ENCODE data around the gene DGCR8.
A peak's percentile ranks its signal among the peaks of the same experiment; 100 is the strongest.

The DGCR8 gene

GRCh38 chr22:20069331-20070042 lies 10.6 kb upstream of the DGCR8 start:
- no peak for TF ChIP-seq CTCF (IDR thresholded peaks at IDR 0.05; ENCODE audit: low read length, missing control alignments)
- DNase-seq (ENCODE audit: low read depth): no peak
- H3K4me3 ChIP-seq (replicated peaks; ENCODE audit: low read depth, low read length): no peak overlapping the region

- no peak for TF ChIP-seq CTCF (IDR thresholded peaks at IDR 0.05; ENCODE audit: low read length, missing control alignments)
- no peak overlapping the region for H3K4me3 ChIP-seq (replicated peaks; ENCODE audit: low read depth, low read length)
- no peak for DNase-seq (ENCODE audit: low read depth)
Measured at GRCh38 chr22:20071524-20071972, 8.5 kb upstream of the DGCR8 start.

- H3K4me3 ChIP-seq (replicated peaks; ENCODE audit: low read depth, low read length): no peak overlapping the region
- no peak for TF ChIP-seq CTCF (IDR thresholded peaks at IDR 0.05; ENCODE audit: low read length, missing control alignments)
- no peak for DNase-seq (ENCODE audit: low read depth)
Measured at GRCh38 chr22:20076627-20077172, 3.3 kb upstream of the DGCR8 start.

GRCh38 chr22:20080445-20080775 lies 369 bp downstream of the DGCR8 start:
- peak overlapping the region; percentile 89 for H3K4me3 ChIP-seq (replicated peaks; ENCODE audit: low read depth, low read length)
- no peak for TF ChIP-seq CTCF (IDR thresholded peaks at IDR 0.05; ENCODE audit: low read length, missing control alignments)
- DNase-seq (ENCODE audit: low read depth): peak; percentile 20

GRCh38 chr22:20080776-20081654 lies 974 bp downstream of the DGCR8 start:
- DNase-seq (ENCODE audit: low read depth): peak; percentile 56
- no peak for TF ChIP-seq CTCF (IDR thresholded peaks at IDR 0.05; ENCODE audit: low read length, missing control alignments)
- H3K4me3 ChIP-seq (replicated peaks; ENCODE audit: low read depth, low read length): peak overlapping the region; percentile 89

GRCh38 chr22:20083157-20083890 lies 3.3 kb downstream of the DGCR8 start:
- no peak overlapping the region for H3K4me3 ChIP-seq (replicated peaks; ENCODE audit: low read depth, low read length)
- no peak for DNase-seq (ENCODE audit: low read depth)
- no peak for TF ChIP-seq CTCF (IDR thresholded peaks at IDR 0.05; ENCODE audit: low read length, missing control alignments)
